ENCODE measurements around the gene GALNT13.

GRCh38 chr2:153946036-153946435 is 74.3 kb downstream of the GALNT13 start:
- TF ChIP-seq CTCF (conservative IDR thresholded peaks at IDR 0.05; ENCODE audit: low read length): no peak
- TF ChIP-seq EZH2phosphoT487 (IDR thresholded peaks at IDR 0.05; ENCODE audit: borderline replicate concordance): no peak
